T-helper 2 cell treated with Interferon-gamma antibody and Interleukin-4, amounts not matched to agents 100 ng/mL and 5 ng/mL, for 36 hours (primary cell): Measurements from ENCODE around the gene SEPTIN8. TPM values are rescaled to one million over a fixed set of nuclear protein-coding genes. Genes with fewer than 3 reads are reported as not detected.

ENCODE experiments used
- intact Hi-C: fragments of 100-400 bp; cut with micrococcal nuclease; formaldehyde crosslinking; loops from one replicate; pipeline ENCODE4 v1.15.1; 2023
- total RNA-seq: library from RNA; stranded (reverse); gene quantifications from 2 replicates; pipeline ENCODE4 v1.2.3, GENCODE V29; 2022

Gene SEPTIN8
- total RNA-seq, 1 donor from 2014 or later: 28.2 TPM

DNA sequence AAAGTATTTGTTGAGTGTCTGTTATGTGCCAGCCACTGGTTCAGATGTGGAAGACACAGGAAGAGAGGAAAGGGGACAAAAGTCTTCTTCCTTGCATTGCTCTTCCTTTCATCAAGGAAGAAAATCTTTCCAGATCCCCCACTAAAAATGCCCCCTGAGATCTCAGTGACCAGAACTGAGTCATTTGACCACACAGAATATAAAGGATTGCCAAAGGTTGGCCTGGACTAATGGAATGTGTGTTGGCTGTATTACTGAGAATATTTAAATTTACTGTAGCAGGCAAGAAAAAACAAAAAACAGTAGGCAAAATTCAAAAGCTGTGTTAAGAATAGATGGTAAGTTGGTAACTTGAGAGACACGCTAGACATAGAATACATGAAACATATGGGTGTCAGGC lies 10.0 kb upstream of the SEPTIN8 start:
- intact Hi-C loops: no loop called here

DNA sequence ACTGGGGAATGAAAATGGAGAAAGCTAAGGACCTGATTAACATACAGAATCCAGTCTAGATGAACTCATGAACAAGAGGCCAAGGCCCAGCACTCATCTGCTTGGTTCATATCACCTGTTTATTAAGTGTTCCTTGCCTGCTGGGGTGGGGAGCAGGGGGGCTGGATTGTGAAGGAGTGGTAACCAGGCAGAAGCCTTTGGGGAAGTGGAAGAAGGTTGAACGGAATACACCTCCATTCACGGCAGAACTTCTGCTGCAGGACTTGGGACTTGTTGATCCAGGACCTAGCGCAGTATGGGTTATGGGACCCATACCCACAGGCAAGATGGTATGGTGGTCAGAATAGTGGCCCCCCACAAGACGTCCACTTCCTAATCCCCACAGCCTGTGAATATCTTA lies 8.8 kb upstream of the SEPTIN8 start:
- intact Hi-C loops: no loop called here

DNA sequence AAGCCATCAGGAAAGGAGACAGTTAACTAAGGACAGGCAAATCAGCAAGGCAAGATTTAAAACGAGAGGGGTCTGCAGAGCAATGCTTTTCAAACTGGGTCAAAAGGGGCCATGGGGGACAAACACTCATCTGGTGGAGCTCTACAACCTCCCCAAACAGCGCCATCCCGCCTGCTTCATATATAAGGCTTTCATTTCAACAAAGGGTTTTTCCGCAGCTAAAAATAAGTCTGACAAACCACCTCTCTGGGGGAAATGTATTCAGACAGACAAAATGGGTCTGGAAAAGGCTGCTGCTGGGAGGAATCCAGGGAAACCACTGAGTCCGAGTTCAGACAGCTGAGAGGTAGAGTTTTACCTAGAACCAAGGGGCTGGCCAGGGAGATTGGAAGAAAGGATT lies 8.3 kb upstream of the SEPTIN8 start:
- intact Hi-C loops: no loop called here

DNA sequence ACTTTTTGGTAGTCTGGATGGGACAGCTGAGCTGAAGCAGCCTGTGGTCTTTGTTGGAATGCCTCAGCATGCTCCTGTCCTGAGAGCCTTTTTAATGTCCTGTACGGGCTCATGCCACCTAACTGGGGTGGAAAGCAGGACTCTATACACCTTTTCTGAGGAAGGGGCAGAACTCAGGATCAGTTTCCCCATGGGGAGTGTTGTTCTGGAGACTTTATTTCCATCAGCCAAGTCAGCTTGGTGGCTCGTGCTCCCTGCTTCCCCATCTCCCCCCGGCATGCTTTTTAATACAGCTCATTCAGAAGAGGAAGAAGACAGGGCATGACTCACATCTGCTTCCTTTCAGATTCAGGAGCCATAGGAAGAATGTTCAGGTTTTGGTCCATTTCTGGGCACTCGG lies 5.1 kb upstream of the SEPTIN8 start:
- intact Hi-C loops: no loop called here

DNA sequence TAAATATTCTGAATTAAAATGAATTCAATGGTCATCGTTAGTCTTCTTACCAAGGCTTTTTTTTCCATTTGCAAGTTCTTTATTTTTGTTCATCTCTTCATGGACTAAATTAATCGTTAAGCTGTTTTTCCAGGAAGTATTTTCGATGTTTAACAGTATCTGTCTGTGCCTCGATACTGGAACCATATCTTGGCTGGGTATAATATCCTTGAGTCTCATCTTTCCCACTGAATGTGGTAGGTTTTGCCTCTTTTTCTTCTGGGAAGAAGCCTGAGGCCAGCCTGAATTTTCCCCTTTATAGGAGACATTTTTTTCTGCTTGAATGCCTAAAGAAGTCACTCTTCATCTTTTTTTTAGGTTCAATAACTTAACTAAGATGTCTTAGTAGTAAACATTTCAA lies 4.0 kb upstream of the SEPTIN8 start:
- intact Hi-C loops: no loop called here

DNA sequence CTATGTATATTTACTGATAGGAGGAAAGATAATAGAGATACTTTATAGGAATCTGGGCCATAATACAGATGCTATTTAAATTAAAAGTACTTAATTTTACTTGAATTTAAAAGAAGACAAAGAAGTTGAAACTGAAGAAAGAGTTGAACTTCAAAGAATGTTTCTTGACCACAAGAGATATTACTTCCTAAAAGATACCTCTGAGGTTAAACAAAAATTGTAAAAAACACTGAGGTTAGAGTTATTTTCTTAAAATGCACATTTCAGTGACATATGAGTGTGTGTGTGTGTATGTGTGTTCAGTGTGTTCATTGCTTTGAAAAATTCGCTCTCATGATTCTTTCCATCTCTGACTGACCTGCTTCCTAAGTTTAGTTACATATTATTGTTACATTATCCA lies 3.5 kb upstream of the SEPTIN8 start:
- intact Hi-C loops: no loop called here

DNA sequence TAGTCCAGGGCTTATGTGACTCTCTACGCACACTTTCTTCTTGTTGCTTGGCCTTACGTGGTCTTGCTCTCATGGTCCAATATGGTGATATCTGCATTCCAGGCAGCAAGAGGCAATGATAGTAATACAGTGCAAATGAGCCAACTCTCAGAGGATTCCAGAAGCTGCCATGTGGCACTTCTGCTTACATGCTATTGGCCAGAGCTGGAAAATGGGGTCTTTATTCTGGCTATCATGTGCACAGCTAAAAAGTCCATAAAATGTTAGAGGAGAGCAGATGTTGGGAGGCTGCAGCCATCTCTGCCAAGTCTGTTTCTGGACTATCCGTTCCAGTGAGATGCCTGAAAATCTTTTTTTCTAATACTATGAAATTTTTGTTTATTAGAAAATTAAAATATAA lies 2.9 kb upstream of the SEPTIN8 start:
- intact Hi-C loops: loop anchor here (5.0 kb wide), 2 partner anchors 42 to 43 kb away; partner anchors contain the start of gene KIF3A

DNA sequence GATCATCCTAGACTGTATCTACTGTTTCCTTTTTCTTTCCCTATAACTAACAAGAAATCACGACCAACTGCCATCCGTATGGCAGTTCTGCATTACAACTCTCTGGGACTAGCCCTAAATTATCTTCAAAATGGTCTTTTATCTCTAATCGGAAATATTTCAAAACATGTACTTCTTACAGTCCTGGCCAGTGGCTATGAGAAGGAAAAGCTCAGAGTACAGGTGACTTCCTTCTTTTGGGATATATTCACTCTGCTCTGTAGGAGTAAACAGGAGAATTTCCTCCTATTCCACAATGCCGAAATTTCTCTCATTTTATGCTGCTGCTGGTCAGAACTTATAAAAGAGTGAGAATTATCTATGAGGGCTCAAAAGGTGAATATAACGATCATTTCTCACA lies 1.8 kb upstream of the SEPTIN8 start:
- intact Hi-C loops: loop anchor here (5.0 kb wide), 2 partner anchors 42 to 43 kb away; partner anchors contain the start of gene KIF3A

DNA sequence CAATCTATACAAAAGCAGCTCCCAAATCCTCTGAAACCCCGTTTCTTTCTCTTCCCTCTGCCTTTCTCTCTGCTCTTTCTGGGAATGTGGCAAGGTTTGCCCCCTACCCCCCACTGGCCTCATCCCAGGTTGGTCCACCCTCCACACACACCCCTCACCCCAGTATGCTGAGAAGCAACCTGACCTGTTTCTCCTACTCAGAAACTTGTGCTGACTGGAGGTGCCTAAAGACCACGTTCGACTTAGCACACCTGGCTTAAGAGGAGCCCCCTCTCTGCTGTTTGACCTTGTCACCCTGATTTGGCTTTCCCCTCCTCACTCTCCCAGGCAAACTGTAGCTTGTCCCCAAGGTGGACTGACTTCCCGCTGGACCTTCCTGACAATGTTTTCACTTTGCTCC lies 1.1 kb upstream of the SEPTIN8 start:
- intact Hi-C loops: loop anchor here (5.0 kb wide), 2 partner anchors 41 to 44 kb away; partner anchors contain the start of gene KIF3A

DNA sequence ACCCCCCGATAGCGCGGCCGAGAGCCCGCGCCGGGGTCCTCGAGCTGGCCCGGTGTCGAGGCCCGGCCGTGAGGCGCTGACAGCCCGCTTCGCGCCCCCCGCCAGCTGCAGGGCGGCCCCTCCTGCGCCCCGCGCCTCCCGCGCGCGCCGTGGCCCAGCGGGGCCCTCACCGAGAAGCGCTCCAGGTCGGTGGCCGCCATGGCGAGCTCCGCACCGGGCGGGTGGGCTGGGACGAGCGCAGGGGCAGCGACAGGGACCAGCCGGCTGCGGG lies 166 bp downstream of the SEPTIN8 start:
- intact Hi-C loops: loop anchor here (5.0 kb wide), 2 partner anchors 40 to 45 kb away; partner anchors contain the start of gene KIF3A

DNA sequence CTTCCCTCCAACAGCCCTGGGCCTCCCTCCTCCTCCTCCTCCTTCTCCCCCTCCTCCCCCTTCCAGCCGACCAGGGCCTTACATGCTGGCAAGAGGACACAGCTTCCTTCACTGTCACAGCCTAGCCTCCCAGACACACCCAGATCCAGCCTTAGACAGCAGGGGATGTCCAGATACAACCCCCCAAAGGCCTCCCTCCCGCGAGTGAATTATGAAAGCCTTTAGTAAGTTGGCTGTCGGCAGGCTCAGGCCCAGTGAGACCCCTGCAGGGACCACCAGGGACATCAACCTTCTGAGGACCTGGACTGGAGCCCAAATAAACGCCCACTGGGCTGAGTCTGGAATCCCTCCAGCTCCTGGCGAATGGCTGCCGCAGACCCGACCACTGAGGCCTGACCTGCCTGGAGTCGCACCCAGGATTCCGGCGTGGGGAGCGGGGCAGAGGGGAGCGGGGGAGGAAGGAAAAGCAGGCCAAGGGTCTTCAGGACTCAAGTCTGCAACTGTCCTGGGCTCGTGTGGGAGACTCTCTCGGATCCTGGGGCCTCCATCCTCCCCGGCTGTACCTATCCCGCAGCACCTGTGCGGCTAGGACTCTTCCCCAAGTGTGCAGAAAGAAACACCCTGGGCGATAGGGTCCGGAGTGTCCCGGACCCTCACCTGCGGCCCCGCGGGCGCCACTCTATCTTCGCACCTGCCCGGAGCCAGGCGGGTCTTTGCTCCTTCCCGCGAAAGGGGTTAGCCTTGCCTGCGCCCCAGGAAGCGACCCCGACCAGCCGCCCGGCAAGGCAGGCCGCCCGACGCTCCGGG lies 705 bp downstream of the SEPTIN8 start:
- intact Hi-C loops: loop anchor here (5.0 kb wide), 2 partner anchors 39 to 46 kb away; partner anchors contain the start of gene KIF3A

DNA sequence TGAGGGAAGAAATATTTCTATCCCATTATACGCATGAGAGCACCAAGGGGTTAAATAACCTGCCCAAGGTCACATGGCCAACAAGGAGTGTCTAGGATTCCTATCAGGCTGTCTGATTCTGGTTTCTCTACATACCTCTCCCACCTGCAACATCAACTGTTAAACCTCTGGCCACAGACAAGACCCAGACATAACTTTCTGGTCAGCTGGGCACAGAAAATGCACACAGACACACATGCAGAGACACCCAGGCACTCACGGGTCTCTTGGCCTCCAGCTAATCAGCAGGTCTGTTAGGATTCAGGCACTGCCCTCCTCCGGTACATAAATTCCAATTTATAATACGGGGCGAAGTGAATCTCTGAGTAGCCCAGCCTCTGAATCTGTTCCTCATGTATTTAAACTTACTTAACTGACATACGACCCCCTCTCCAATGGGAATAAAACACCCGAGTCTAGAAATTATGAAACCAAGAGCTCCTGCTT lies 1.5 kb downstream of the SEPTIN8 start:
- intact Hi-C loops: loop anchor here (5.0 kb wide), 2 partner anchors 38 to 47 kb away; partner anchors contain the start of gene KIF3A

DNA sequence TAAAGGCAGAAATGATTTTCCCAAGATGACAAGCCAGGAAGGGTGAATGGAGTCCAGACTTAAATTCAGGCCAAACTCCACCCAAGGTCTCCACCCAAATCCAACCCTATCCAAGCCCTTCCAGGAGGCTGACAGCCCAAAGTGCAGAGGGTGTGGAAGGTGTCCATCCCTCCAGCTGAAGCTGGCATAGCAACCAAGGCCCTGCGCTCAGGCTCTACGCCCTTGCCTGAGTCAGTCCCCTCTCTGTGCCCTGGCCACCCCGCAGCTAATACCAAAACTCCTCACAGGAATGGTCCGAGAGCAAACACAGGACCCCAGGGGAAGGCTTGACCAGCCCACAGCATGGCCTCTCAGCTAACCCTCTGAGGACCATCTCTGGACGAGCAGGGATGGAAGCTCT lies 2.1 kb downstream of the SEPTIN8 start:
- intact Hi-C loops: loop anchor here (5.0 kb wide), 2 partner anchors 38 to 47 kb away; partner anchors contain the start of gene KIF3A

DNA sequence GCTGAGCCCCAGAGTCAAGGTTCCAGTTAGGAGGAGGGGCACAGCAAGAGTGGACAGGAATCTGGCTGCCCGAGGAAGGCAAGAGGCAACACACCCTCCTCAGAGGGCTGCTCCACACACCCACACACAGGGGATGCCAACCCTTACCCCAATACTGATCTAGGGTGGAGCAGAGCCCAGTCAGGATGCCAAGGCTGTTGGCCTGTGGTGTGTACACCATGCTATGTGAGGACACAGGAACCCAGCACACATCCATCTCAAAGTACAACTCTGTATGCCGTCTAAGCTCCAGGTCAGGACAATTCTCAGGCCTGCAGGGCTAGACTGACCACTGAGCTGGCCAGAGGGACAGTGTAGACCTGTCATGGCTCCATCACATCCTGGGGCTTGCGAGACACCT lies 2.6 kb downstream of the SEPTIN8 start:
- intact Hi-C loops: no loop called here

DNA sequence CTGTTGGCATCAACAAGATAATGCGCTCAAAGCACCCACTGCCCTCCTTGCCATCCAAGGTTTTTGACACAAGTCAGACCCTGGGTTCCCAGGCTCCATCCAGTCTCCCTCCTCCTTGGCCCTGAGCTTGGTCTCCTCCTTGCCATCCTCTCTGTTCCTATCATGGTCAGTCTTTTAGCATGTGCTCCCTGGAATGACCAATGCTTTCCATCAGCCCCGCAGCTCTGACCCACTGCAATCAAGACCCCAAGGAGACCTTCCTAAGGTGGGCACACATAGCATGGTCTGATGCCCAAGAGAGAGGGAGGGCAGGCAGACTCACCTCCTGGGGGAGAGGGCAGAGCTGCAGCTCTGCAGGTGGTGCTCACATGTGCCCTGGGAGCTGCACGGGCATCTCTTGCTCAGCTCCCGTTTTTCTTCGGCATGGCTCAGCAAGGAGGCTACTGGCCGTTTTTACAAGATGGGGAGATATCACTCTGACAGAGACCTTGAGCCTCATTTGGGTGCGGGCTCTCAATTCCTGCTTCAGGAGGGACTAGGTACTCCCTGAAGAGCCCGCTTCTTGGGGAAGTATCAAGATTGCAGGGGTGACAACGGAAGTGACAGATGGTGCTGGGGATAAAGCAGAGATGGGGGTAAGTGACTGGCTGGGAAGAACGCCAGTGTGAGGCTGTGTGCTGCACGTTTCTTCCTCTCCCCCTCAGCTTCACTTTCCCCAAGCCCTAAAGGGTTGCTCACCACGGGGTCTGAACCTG lies 3.3 kb downstream of the SEPTIN8 start:
- intact Hi-C loops: no loop called here

DNA sequence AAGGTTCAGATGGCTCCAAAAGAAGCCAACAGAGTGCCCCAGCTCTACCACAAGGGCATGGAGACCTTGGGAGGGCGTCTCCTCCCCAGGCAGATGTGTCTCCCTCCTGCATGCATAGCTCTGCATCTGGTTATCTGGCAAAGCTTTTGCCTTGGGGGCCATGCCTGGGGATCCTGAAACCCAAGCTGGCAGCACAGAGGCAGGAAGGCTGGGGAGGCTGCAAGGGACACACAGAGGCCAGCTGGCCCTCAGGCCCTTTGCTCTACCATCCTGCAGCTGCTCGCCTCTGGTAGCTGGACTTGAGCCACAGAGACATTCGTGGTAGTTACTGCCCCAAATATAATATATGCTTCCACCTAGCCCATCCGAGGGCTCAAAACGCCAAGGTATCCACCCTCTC lies 3.9 kb downstream of the SEPTIN8 start:
- intact Hi-C loops: no loop called here

DNA sequence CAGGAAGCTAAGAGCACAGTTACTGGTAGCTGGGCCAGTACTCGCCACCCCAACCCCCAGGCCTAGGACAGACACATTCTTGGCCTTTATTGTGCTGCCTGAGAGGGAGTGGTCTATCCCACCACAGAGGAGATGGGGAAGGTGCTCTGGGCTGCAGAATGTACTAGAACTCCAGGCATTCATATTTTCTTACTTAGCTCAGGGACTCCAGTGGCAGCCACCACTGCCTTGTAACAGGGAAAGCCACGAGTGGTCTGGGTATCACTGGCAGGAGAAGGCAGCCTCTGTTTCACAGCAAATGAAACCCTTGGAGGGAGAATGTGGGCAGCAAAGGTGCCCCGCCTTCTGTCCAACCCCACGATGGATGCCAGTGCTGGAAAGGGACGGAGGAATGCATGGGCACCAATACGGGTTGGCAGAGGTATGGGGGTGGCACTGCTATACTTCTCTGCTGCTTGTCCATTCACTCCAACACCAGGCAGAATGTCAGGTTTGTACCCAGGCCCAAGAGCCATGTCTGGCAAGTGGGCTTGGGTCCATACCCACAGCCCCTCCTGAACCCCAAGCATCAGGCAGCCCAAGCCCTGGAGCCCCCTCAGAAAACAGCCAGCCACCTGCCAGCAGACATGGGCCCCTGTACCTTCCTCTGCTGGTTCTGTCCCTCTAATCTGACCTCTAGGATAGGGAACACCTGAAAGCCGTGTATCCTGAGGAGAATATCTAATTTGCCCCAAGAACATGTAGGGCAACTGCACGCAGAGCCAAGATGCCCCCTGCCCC lies 4.6 kb downstream of the SEPTIN8 start:
- intact Hi-C loops: no loop called here

DNA sequence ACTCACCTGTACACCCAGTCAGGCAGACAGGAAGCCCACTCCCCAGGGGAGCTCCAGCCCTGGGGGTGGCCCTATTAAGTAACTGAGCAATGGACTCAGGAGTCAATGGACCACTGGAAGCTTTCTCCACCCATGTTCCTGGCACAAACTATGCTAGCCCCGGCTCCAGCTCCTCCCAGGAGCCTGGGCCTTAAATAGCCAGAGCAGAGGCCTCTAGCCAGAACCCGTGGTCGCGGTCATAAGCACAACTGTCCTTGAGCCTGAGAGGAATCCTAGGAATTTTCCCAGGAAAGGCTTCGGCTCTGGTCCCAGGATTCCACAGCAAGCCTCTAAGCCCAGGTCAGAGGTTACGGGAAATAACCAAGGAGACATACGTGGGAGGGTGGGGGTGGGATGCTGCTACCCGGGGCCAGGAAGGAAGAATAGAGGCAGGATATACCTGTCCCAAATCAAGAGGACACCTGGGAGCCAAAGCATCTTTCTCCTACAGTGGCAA lies 5.5 kb downstream of the SEPTIN8 start:
- intact Hi-C loops: no loop called here

DNA sequence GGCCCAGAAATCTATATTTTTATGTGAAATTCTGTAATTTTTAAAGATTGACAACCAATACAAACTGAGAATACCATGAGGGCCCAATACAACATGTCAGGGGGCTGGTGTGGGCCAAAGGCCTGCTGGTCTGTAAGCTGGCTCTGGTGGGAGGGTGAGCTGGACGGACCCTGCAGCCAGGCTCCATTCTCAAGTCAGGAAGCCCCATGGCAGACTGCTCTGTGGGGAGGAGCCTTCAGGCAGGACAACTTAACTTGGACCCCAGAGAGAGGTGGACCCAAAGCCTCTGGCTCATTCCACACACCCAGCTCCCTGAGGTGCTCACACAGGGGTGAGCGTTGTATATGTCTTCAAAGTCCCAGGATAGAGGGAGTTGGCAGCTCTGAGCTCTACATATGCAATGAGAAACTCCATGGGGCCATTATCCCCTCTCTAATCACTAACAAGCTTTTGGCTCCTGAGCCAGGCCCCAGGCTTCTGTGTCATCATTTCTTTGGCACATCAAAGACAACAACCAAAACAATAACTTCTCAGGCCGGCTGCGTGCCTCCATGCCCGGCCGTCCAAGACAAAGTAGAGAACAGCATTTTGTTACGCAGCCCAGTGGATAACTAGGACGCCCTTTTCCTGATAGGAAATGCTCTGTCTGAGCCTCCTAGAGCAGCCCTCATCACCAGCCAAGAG lies 6.4 kb downstream of the SEPTIN8 start:
- intact Hi-C loops: no loop called here

DNA sequence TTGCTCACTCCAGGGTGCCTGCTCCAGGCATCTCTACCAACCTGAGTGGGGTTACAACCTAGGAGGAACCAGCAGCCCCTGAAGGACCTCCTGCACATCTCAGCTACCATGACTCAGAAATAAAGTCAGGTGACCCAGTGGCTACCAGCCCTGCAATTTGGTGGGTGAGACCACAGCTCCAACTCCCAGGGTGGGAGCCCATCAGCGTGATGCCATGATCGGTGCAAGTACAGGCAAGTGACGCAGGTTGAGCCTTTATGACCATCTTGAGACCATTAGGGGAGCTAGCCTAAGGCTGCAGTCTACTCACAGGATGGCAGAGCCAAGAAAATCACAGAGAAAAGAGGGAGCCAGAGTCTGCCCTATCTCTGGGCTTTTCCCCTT lies 8.6 kb downstream of the SEPTIN8 start:
- intact Hi-C loops: no loop called here

DNA sequence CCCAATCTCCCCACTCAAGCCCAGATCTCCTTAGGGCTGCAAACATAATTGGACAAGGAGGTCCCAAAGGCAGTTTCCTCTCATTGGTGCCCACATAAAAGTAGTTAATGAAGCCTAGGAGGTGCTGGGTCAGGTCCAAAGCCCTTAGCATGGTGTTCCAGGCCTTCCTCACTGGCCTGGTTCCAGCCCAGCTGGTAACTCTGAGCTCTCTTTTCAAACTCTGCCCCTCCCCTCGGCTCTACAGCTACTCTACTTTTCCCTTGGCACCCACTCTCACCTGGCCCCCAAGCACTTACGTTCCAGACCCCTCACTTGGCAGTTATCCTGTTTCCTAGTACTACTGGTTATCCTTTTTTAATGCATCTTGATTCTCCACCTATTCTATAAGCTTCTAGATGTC lies 9.9 kb downstream of the SEPTIN8 start:
- intact Hi-C loops: no loop called here
